HG02759 (cell line): ENCODE results near the gene WNK4.
A peak's percentile ranks its signal among the peaks of the same experiment; 100 is the strongest.
"Not testable (repeated sequence)": the region's sequence is repeated elsewhere in the genome, so short reads cannot be mapped to it uniquely, and the experiment has no call there.

Source experiments
- ATAC-seq: cut with Tn5 transposase; IDR thresholded peaks from one replicate; pipeline ENCODE4 v1.9.1; 2021; ENCODE audit warnings: mild to moderate bottlenecking, moderate library complexity; ENCODE audit not compliant: unreplicated experiment

WNK4 gene

GRCh38 chr17:42779936-42780850 lies at the start of gene WNK4:
TSS of gene WNK4 (plus strand) at chr17:42780610. CDS start at chr17:42780699, 89 bp downstream.
- no peak for ATAC-seq

- no peak for ATAC-seq
Observed at GRCh38 chr17:42740699-42741098, 39.7 kb upstream of the WNK4 start.

- ATAC-seq: not testable (repeated sequence)
Observed at GRCh38 chr17:42742916-42743315, 37.5 kb upstream of the WNK4 start.

GRCh38 chr17:42743595-42744282 lies 36.7 kb upstream of the WNK4 start:
- ATAC-seq: no peak

- peak; percentile 63 for ATAC-seq
Observed at GRCh38 chr17:42744283-42744805, 36.1 kb upstream of the WNK4 start.

GRCh38 chr17:42744806-42745617 lies 35.4 kb upstream of the WNK4 start, which contains the start of gene EZH1:
TSS of gene EZH1 (minus strand) at chr17:42745040. CDS start at chr17:42728941, 16,099 bp downstream.
- peak; percentile 87 for ATAC-seq

- no peak for ATAC-seq
Observed at GRCh38 chr17:42748202-42748907, 32.1 kb upstream of the WNK4 start.

- no peak for ATAC-seq
Observed at GRCh38 chr17:42748908-42749798, 31.3 kb upstream of the WNK4 start.

GRCh38 chr17:42750739-42751344 lies 29.6 kb upstream of the WNK4 start:
- ATAC-seq: no peak

GRCh38 chr17:42751628-42752027 lies 28.8 kb upstream of the WNK4 start:
- ATAC-seq: no peak

GRCh38 chr17:42754782-42755181 lies 25.6 kb upstream of the WNK4 start:
- no peak for ATAC-seq

GRCh38 chr17:42759982-42760651 lies 20.3 kb upstream of the WNK4 start:
- no peak for ATAC-seq

- ATAC-seq: no peak
Observed at GRCh38 chr17:42760652-42761581, 19.5 kb upstream of the WNK4 start, which contains the start of gene RAMP2. TSS of gene RAMP2 (plus strand) at chr17:42761227. CDS start at chr17:42761262, 35 bp downstream.

- ATAC-seq: no peak
Observed at GRCh38 chr17:42761638-42762037, 18.8 kb upstream of the WNK4 start.

GRCh38 chr17:42766124-42766523 lies 14.3 kb upstream of the WNK4 start:
- no peak for ATAC-seq

- no peak for ATAC-seq
Observed at GRCh38 chr17:42767512-42767911, 12.9 kb upstream of the WNK4 start.

- not testable (repeated sequence) for ATAC-seq
Observed at GRCh38 chr17:42768006-42768405, 12.4 kb upstream of the WNK4 start.
